Breast epithelium (tissue), 3 donors: ENCODE measurements around the gene MAGI3.

Experiments used
- POLR2A ChIP-seq: fragments of 450-650 bp; IDR thresholded peaks from one replicate; pipeline ENCODE4 v1.6.1; 2016; ENCODE audit warnings: antibody characterized with exemption, mild to moderate bottlenecking, moderate library complexity
- TF ChIP-seq, protein P1 (sequence below), 3 donors: fragments of 450-650 bp; IDR thresholded peaks; one replicate each; pipeline ENCODE4 v1.5.1; 2016 to 2017; ENCODE audit warnings: antibody characterized with exemption in 3 of 3, mild to moderate bottlenecking in 3 of 3, moderate library complexity in 3 of 3

DNA sequence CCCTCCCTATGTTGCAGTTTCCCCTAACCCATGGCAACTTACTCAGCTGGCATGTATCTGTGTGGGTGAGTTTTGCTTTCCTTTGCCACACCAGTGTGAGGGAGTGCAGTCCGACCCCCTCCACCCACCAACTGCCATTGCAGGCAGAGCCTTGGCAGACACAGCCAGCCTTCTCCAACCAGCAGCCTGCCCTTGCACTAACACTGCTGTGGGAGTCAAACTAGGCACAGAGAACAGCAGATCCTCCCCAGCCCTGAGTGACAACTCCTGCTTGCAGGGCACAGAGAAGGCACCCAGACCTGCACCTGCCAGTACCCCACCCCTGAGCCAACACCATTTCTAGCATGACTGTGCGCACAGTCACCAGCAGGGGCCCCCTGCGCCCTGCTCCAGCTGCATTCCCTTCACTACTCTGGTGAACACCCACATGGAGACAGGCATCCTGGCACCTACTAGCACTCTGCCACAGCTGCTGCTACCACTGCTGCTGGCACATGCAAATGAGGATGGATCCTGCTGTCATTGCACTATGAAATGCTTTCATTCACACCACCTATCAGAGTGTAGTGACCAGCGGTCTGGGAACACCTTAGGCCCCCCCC is 98.4 kb downstream of the MAGI3 start:
- TF ChIP-seq POLR2A = no peak
- TF ChIP-seq, protein P1, sequence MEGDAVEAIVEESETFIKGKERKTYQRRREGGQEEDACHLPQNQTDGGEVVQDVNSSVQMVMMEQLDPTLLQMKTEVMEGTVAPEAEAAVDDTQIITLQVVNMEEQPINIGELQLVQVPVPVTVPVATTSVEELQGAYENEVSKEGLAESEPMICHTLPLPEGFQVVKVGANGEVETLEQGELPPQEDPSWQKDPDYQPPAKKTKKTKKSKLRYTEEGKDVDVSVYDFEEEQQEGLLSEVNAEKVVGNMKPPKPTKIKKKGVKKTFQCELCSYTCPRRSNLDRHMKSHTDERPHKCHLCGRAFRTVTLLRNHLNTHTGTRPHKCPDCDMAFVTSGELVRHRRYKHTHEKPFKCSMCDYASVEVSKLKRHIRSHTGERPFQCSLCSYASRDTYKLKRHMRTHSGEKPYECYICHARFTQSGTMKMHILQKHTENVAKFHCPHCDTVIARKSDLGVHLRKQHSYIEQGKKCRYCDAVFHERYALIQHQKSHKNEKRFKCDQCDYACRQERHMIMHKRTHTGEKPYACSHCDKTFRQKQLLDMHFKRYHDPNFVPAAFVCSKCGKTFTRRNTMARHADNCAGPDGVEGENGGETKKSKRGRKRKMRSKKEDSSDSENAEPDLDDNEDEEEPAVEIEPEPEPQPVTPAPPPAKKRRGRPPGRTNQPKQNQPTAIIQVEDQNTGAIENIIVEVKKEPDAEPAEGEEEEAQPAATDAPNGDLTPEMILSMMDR (IDR thresholded peaks at IDR 0.05) = no peak
